H1 (cell line): ENCODE results near the gene FAM170B. TPM values are rescaled to one million over a fixed set of nuclear protein-coding genes. Genes with fewer than 3 reads are reported as not detected.
A peak's percentile ranks its signal among the peaks of the same experiment; 100 is the strongest.

Source experiments
- CTCF ChIA-PET: fragments of 300-600 bp; sonication (Branson Sonifier 250); formaldehyde crosslinking; loops from one replicate; lab custom pipeline; 2021; ENCODE audit not compliant: partially characterized antibody; lab: Charles Lee
- POLR2A ChIA-PET: fragments of 300-600 bp; sonication (Branson Sonifier 250); formaldehyde crosslinking; loops from one replicate; lab custom pipeline; 2021; ENCODE audit warnings: inconsistent platforms; ENCODE audit not compliant: partially characterized antibody; lab: Charles Lee
- DNase-seq, 2 experiments: peaks; one replicate each; pipeline versions ENCODE4 v3.0.0 to v3.0.0-alpha.2; 2010 to 2022; ENCODE audit warnings: low spot score in 2 of 2, low read depth in 1 of 2, mixed read lengths in 1 of 2
- FAIRE-seq: peaks from 2 replicates; lab custom pipeline; 2011; peaks lifted over from hg19 to GRCh38; lab: Jason Lieb, UNC
- H2AFZ ChIP-seq: 2 replicates; pipeline ENCODE4 v1.8.1; 2012; ENCODE audit warnings: low read length, inconsistent platforms
- H2AK5ac ChIP-seq: 2 replicates; pipeline ENCODE4 v1.6.1; 2013; ENCODE audit warnings: low read depth, low read length
- H2BK120ac ChIP-seq: replicated peaks from 2 replicates; pipeline ENCODE3; 2013; ENCODE audit warnings: low read depth, low read length, inconsistent platforms
- H2BK12ac ChIP-seq: 2 replicates; pipeline ENCODE4 v1.6.1; 2013; ENCODE audit warnings: low read depth, low read length
- H2BK15ac ChIP-seq: 2 replicates; pipeline ENCODE4 v1.6.1; 2013; ENCODE audit warnings: low read length
- H2BK20ac ChIP-seq: 2 replicates; pipeline ENCODE4 v1.6.1; 2013; ENCODE audit warnings: low read length
- H2BK5ac ChIP-seq: 2 replicates; pipeline ENCODE4 v1.6.1; 2013; ENCODE audit warnings: low read depth, low read length
- H3K14ac ChIP-seq: 2 replicates; pipeline ENCODE4 v1.6.1; 2013; ENCODE audit warnings: inconsistent platforms; ENCODE audit not compliant: insufficient read length
- H3K18ac ChIP-seq: 2 replicates; pipeline ENCODE4 v1.6.1; 2013; ENCODE audit warnings: low read length; ENCODE audit errors: extremely low read depth
- H3K23ac ChIP-seq: 2 replicates; pipeline ENCODE4 v1.6.1; 2013; ENCODE audit warnings: inconsistent platforms; ENCODE audit not compliant: insufficient read length
- H3K23me2 ChIP-seq: 2 replicates; pipeline ENCODE4 v1.6.1; 2013; ENCODE audit warnings: low read depth, low read length
- H3K27ac ChIP-seq: 2 replicates; pipeline ENCODE4 v1.6.1; 2011; ENCODE audit warnings: low read depth, low read length, inconsistent platforms
- H3K27me3 ChIP-seq, 4 experiments: replicated peaks in 1 of 4; 1 replicate in 1 of 4; 2 replicates in 3 of 4; pipeline versions ENCODE4 v1.6.1 to v1.8.1; 2011 to 2013; ENCODE audit warnings: low read length in 3 of 4, mild to moderate bottlenecking in 3 of 4, inconsistent platforms in 2 of 4, mixed read lengths in 2 of 4, moderate library complexity in 1 of 4; ENCODE audit not compliant: control insufficient read depth in 3 of 4, insufficient read depth in 3 of 4; ENCODE audit errors: extremely low read depth in 1 of 4
- H3K36me3 ChIP-seq, 4 experiments: 2 replicates each; pipeline versions ENCODE4 v1.6.1 to v1.8.1; 2011 to 2013; ENCODE audit warnings: mild to moderate bottlenecking in 4 of 4, low read length in 3 of 4, moderate library complexity in 2 of 4, control low read depth in 1 of 4, inconsistent platforms in 1 of 4; ENCODE audit not compliant: insufficient read depth in 4 of 4, control insufficient read depth in 2 of 4
- H3K4ac ChIP-seq: replicated peaks from 2 replicates; pipeline ENCODE3; 2013; ENCODE audit warnings: low read length, low read depth, mixed read lengths, inconsistent platforms; ENCODE audit not compliant: insufficient read length
- H3K4me1 ChIP-seq, 4 experiments: replicated peaks in 1 of 4; 1 replicate in 1 of 4; 2 replicates in 3 of 4; pipeline versions ENCODE4 v1.6.1 to v1.8.1; 2011 to 2013; ENCODE audit warnings: low read length in 3 of 4, inconsistent platforms in 2 of 4, mixed read lengths in 1 of 4; ENCODE audit not compliant: insufficient read depth in 4 of 4, control insufficient read depth in 3 of 4
- H3K4me2 ChIP-seq, 2 experiments: 2 replicates each; pipeline versions ENCODE4 v1.6.1 to v1.8.1; 2011 to 2013; ENCODE audit warnings: low read depth in 2 of 2, low read length in 2 of 2, control low read depth in 1 of 2, inconsistent platforms in 1 of 2, mild to moderate bottlenecking in 1 of 2; ENCODE audit not compliant: insufficient read depth in 1 of 2
- H3K4me3 ChIP-seq, 4 experiments: fragments of 200-600, 300-600 bp in 1 of 4; sonication (generic), shearing (Covaris generic), sonication (Bioruptor Twin) in 1 of 4; 2 replicates each; pipeline versions ENCODE4 v1.5.1 to v1.8.1; 2011 to 2016; ENCODE audit warnings: low read length in 4 of 4, low read depth in 3 of 4, control low read depth in 2 of 4, inconsistent platforms in 2 of 4, mild to moderate bottlenecking in 2 of 4, mixed read lengths in 1 of 4, moderate library complexity in 1 of 4; ENCODE audit not compliant: insufficient read depth in 2 of 4; ENCODE audit errors: extremely low read depth in 1 of 4
- H3K56ac ChIP-seq: replicated peaks from 2 replicates; pipeline ENCODE3; 2013; ENCODE audit warnings: low read depth, mild to moderate bottlenecking, mixed read lengths, low read length, inconsistent platforms; ENCODE audit not compliant: insufficient read length
- H3K79me1 ChIP-seq: 2 replicates; pipeline ENCODE4 v1.6.1; 2013; ENCODE audit warnings: low read depth, low read length, control low read depth
- H3K79me2 ChIP-seq, 2 experiments: 2 replicates each; pipeline versions ENCODE4 v1.6.1 to v1.8.1; 2012 to 2013; ENCODE audit warnings: low read length in 2 of 2, mild to moderate bottlenecking in 2 of 2, inconsistent platforms in 1 of 2; ENCODE audit not compliant: insufficient read depth in 2 of 2, control insufficient read depth in 1 of 2
- H3K9ac ChIP-seq, 4 experiments: replicated peaks in 1 of 4; 1 replicate in 1 of 4; 2 replicates in 3 of 4; pipeline versions ENCODE4 v1.6.1 to v1.8.1; 2011 to 2013; ENCODE audit warnings: low read depth in 3 of 4, low read length in 3 of 4, control low read depth in 2 of 4, mild to moderate bottlenecking in 2 of 4, moderate library complexity in 2 of 4, inconsistent platforms in 1 of 4; ENCODE audit errors: extremely low read depth in 1 of 4
- H3K9me3 ChIP-seq, 2 experiments: 2 replicates each; pipeline versions ENCODE4 v1.6.1 to v1.8.1; 2012 to 2013; ENCODE audit warnings: mild to moderate bottlenecking in 2 of 2, moderate library complexity in 2 of 2, control low read depth in 1 of 2, inconsistent platforms in 1 of 2, low read depth in 1 of 2, low read length in 1 of 2, mixed read lengths in 1 of 2; ENCODE audit not compliant: insufficient read depth in 2 of 2
- H4K20me1 ChIP-seq, 2 experiments: replicated peaks in 1 of 2; 2 replicates each; pipeline versions ENCODE3 to v1.8.1; 2011 to 2013; ENCODE audit warnings: inconsistent platforms in 2 of 2, low read length in 2 of 2, mild to moderate bottlenecking in 1 of 2; ENCODE audit not compliant: insufficient read depth in 2 of 2, control insufficient read depth in 1 of 2
- H4K5ac ChIP-seq: 2 replicates; pipeline ENCODE4 v1.6.1; 2013; ENCODE audit warnings: low read length, low read depth, mixed read lengths, inconsistent platforms; ENCODE audit not compliant: insufficient read length
- H4K8ac ChIP-seq: 2 replicates; pipeline ENCODE4 v1.8.0; 2013; ENCODE audit warnings: mild to moderate bottlenecking, moderate library complexity, low read length, inconsistent platforms; ENCODE audit not compliant: insufficient read depth; ENCODE audit errors: extremely low read depth
- H4K91ac ChIP-seq: replicated peaks from 2 replicates; pipeline ENCODE3; 2013; ENCODE audit warnings: low read length, mixed read lengths, inconsistent platforms; ENCODE audit not compliant: insufficient read length
- MAX ChIP-seq: IDR thresholded peaks from 2 replicates; pipeline ENCODE4 v1.6.1; 2012; ENCODE audit warnings: inconsistent platforms
- WGBS, 2 experiments: shearing (Covaris generic) in 1 of 2; methylation state at CpG; one replicate each; pipeline versions ENCODE4 v1.1.6 to v1.1.7; 2013 to 2015; ENCODE audit warnings: low lambda C conversion rate in 2 of 2, mixed read lengths in 2 of 2, inconsistent platforms in 1 of 2, low coverage in 1 of 2, missing lambda C conversion rate in 1 of 2; ENCODE audit not compliant: insufficient replicate concordance in 2 of 2, insufficient coverage in 1 of 2, insufficient read length in 1 of 2; ENCODE audit errors: extremely low coverage in 1 of 2, missing lambda C conversion rate in 1 of 2; 5-methylcytosine and 5-hydroxymethylcytosine counted together
- polyA plus RNA-seq, 7 experiments: library from polyadenylated mRNA; depleted of rRNA in 3 of 7; stranded (reverse) in 5 of 7; unstranded in 2 of 7; fragments of >200 nt in 5 of 7; fragments of 200-250 nt in 2 of 7; gene quantifications; 1 replicate in 5 of 7; 2 replicates in 1 of 7; 4 replicates in 1 of 7; pipeline versions ENCODE4 v1.2.1 to v1.2.3, GENCODE V29; 2011 to 2013; ENCODE audit warnings: missing spikeins in 2 of 7, mixed read lengths in 2 of 7
- total RNA-seq: library from RNA; stranded (reverse); fragmentation: NEBNext Ultra II Directional; extraction: Animal tissue kit (Norgen Biotek cat#: 25700); gene quantifications from 2 replicates; pipeline ENCODE4 v1.2.1, GENCODE V29; 2021

The FAM170B gene
- total and polyA plus RNA-seq, 2 of the 8 experiments (the other 6 are each of a cell fraction or from before 2014, with no cell fraction given): not detected

GRCh38 chr10:49168171-49168540 lies 34.3 kb upstream of the FAM170B start:
- FAIRE-seq: no peak
- Histone ChIP-seq H3K9me3 (no peaks in the 10 kb centered on the region), H2BK20ac (no peak overlapping the region), H2AFZ (no peak overlapping the region), H3K4me3 (no peak overlapping the region), H2BK12ac (no peak overlapping the region), H3K79me1 (no peaks in the 10 kb centered on the region), H4K8ac (no peak overlapping the region; the same call in 1 of the 2 replicates), H3K56ac (no peak overlapping the region), H3K14ac (no peak overlapping the region), H3K27ac (no peak overlapping the region), H4K5ac (no peak overlapping the region), H3K27me3 (no peaks in the 10 kb centered on the region; a peak in 1 of 7 replicates), H3K36me3 (no peaks in the 10 kb centered on the region), H3K4me2 (no peak overlapping the region), H2BK5ac (no peak overlapping the region), H4K91ac (no peak overlapping the region), H3K23me2 (no peaks in the 10 kb centered on the region), H2BK120ac (no peak overlapping the region), H2BK15ac (peak overlapping the region; percentile 2; the same call in 1 of the 2 replicates), H3K4me1 (no peaks in the 10 kb centered on the region; a peak in 1 of 7 replicates), H3K79me2 (no peaks in the 10 kb centered on the region), H3K18ac (no peak overlapping the region), H3K23ac (no peak overlapping the region), H3K4ac (no peak overlapping the region), H4K20me1 (no peaks in the 10 kb centered on the region), H3K9ac (no peak overlapping the region), H2AK5ac (no peak overlapping the region)
- no peak for DNase-seq
- ChIA-PET CTCF (interaction anchor here (0.6 to 1.5 kb wide), 12 partner anchors 11 to 509 kb away, joined by 3 to 8 read pairs (median 3); no protein-coding TSS in a partner anchor), POLR2A (no interaction called here)
- 94% methylated on average over 4 of the region's 4 CpGs; no CpG with 5 or more reads in 1 of the 2 experiments for WGBS, 2 experiments
- no peak for TF ChIP-seq MAX
